GM18907 (cell line): ENCODE results near the gene CIDEB.

Experiments used
- ATAC-seq: cut with Tn5 transposase; IDR thresholded peaks from one replicate; pipeline ENCODE4 v1.9.1; 2021; ENCODE audit warnings: mild to moderate bottlenecking, moderate library complexity; ENCODE audit not compliant: unreplicated experiment

CIDEB gene

GRCh38 chr14:24292118-24292807 lies 15.5 kb downstream of the CIDEB start:
- no peak for ATAC-seq

- ATAC-seq = no peak
Observed at GRCh38 chr14:24291446-24292117, 16.2 kb downstream of the CIDEB start.

GRCh38 chr14:24290746-24291145 lies 17.0 kb downstream of the CIDEB start:
- no peak for ATAC-seq

GRCh38 chr14:24289649-24290280 lies 18.0 kb downstream of the CIDEB start:
- ATAC-seq = peak; percentile 85

- no peak for ATAC-seq
Observed at GRCh38 chr14:24286996-24287395, 20.8 kb downstream of the CIDEB start.

GRCh38 chr14:24285351-24285750 lies 22.4 kb downstream of the CIDEB start:
- ATAC-seq = no peak

- no peak for ATAC-seq
Observed at GRCh38 chr14:24284501-24285035, 23.2 kb downstream of the CIDEB start.

- no peak for ATAC-seq
Observed at GRCh38 chr14:24283796-24284460, 23.8 kb downstream of the CIDEB start.

GRCh38 chr14:24282736-24283135 lies 25.0 kb downstream of the CIDEB start:
- no peak for ATAC-seq

GRCh38 chr14:24281636-24282035 lies 26.1 kb downstream of the CIDEB start:
- no peak for ATAC-seq

GRCh38 chr14:24280797-24281460 lies 26.8 kb downstream of the CIDEB start:
- no peak for ATAC-seq

- ATAC-seq = peak; percentile 74
Observed at GRCh38 chr14:24279301-24280186, 28.2 kb downstream of the CIDEB start.

- no peak for ATAC-seq
Observed at GRCh38 chr14:24278424-24278823, 29.4 kb downstream of the CIDEB start.

GRCh38 chr14:24277606-24278321 lies 30.0 kb downstream of the CIDEB start:
- no peak for ATAC-seq

- ATAC-seq = no peak
Observed at GRCh38 chr14:24277071-24277470, 30.7 kb downstream of the CIDEB start.

- ATAC-seq = peak; percentile 50
Observed at GRCh38 chr14:24274101-24274543, 33.7 kb downstream of the CIDEB start.

GRCh38 chr14:24273422-24273998 lies 34.3 kb downstream of the CIDEB start:
- no peak for ATAC-seq

GRCh38 chr14:24272467-24272866 lies 35.3 kb downstream of the CIDEB start:
- ATAC-seq = no peak

GRCh38 chr14:24271834-24272263 lies 35.9 kb downstream of the CIDEB start:
- no peak for ATAC-seq
